H1 (cell line): Measurements from ENCODE around the gene SMIM1.
A peak's percentile ranks its signal among the peaks of the same experiment; 100 is the strongest.

Source experiments
- CEBPB ChIP-seq: IDR thresholded peaks from 2 replicates; pipeline ENCODE4 v1.6.1; 2012; ENCODE audit warnings: low read depth, low read length
- CREB1 ChIP-seq: IDR thresholded peaks from 2 replicates; pipeline ENCODE4 v1.6.1; 2012; ENCODE audit warnings: inconsistent platforms
- RXRA ChIP-seq: IDR thresholded peaks from 2 replicates; pipeline ENCODE4 v1.6.1; 2011; ENCODE audit warnings: low read depth, mild to moderate bottlenecking, low read length, moderate library complexity; ENCODE audit not compliant: insufficient read depth
- SIRT6 ChIP-seq: IDR thresholded peaks from one replicate; pipeline ENCODE4 v1.7.1; 2012; ENCODE audit warnings: low read length, inconsistent platforms
- TBP ChIP-seq: IDR thresholded peaks from 2 replicates; pipeline ENCODE4 v1.6.1; 2011; ENCODE audit warnings: low read depth, low read length, improper control_type of control experiment
- TCF12 ChIP-seq: IDR thresholded peaks from 2 replicates; pipeline ENCODE4 v1.6.1; 2011; ENCODE audit warnings: low read depth, mild to moderate bottlenecking, low read length

DNA sequence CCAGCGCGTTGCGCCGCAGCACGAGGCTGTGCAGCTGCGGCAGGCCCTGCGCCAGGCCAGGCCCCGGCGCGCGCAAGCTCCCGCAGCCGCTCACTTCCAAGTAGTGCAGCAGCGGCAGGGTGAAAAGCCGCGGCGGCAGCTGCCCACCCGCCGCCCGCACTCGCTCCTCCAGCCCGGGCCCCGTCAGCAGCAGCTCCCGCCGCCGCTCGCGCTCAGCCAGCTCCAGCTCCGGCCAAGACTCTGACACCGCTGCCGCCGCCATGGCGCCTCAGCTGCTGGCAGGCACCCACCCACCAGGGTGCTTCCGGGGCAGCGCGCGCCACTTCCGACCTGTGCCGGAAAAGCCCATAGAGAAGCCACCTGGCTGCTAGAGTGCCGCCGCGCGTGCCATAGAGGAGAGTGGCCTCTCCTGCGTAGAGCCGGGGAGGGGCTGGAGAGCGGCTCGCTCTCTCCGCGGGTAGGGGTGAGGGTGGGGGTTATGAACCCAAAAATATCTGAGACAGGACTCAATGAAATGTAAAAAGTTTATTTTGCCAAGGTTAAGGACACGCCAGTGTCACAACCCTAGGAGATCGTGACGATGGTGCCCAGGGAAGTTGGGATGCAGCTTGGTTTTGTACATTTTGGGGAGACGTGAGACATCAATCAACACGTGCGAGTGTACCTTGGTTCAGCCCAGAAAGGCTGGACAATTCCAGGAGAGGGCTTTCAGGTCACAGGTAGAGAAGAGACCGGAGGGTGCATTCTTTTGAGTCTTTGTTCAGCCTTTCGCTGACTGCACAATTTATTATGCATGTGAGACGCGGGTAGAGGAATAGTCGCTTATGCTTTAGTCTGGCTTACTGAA lies 23.9 kb downstream of the SMIM1 start, which contains the start of gene LRRC47:
- TF ChIP-seq CREB1 (no peak), RXRA (no peak), TCF12 (0 out of 2 replicates have a peak, but pooled peaks have one; percentile 49), CEBPB (no peak), TBP (peak; percentile 63), SIRT6 (no peak)
